Transverse colon (tissue), 4 donors: ENCODE results near the gene ANKRD53. TPM values are rescaled to one million over a fixed set of nuclear protein-coding genes. Genes with fewer than 3 reads are reported as not detected.

Experiments
- DNase-seq: peaks from one replicate; pipeline ENCODE4 v3.0.0-alpha.2; 2019
- H3K27ac ChIP-seq, 4 donors: fragments of 200-600 bp; sonication (generic); 2 replicates each; pipeline ENCODE4 v1.5.1; 2016 to 2018; ENCODE audit warnings: inconsistent platforms in 4 of 4
- H3K27me3 ChIP-seq: fragments of 200-600 bp; sonication (generic); 2 replicates; pipeline ENCODE4 v1.5.1; 2017; ENCODE audit warnings: inconsistent platforms
- H3K36me3 ChIP-seq, 4 donors: fragments of 200-600 bp; sonication (generic); 2 replicates each; pipeline ENCODE4 v1.5.1; 2017 to 2019; ENCODE audit warnings: inconsistent platforms in 4 of 4
- H3K4me1 ChIP-seq, 4 donors: fragments of 200-600 bp; sonication (generic); 2 replicates each; pipeline ENCODE4 v1.5.1; 2017 to 2020; ENCODE audit warnings: inconsistent platforms in 4 of 4
- H3K4me3 ChIP-seq, 4 donors: fragments of 200-600 bp; sonication (generic); 1 replicate in 1 of 4; 2 replicates in 3 of 4; pipeline versions ENCODE4 v1.5.1 to v1.6.1; 2017 to 2019; ENCODE audit warnings: inconsistent platforms in 4 of 4
- H3K9me3 ChIP-seq, 2 donors: fragments of 200-600 bp; sonication (generic); 2 replicates each; pipeline ENCODE4 v1.5.1; 2017 to 2019; ENCODE audit warnings: inconsistent platforms in 2 of 2
- EP300 ChIP-seq: sonication (generic); formaldehyde crosslinking; IDR thresholded peaks from one replicate; pipeline ENCODE4 v1.6.1; 2017; ENCODE audit warnings: antibody characterized with exemption, low read depth
- POLR2A ChIP-seq: fragments of 450-650 bp; IDR thresholded peaks from one replicate; pipeline ENCODE4 v1.6.1; 2016; ENCODE audit warnings: antibody characterized with exemption, mild to moderate bottlenecking, moderate library complexity
- POLR2AphosphoS5 ChIP-seq, 3 donors: sonication (generic); formaldehyde crosslinking; IDR thresholded peaks; one replicate each; pipeline ENCODE4 v1.6.1; 2016; ENCODE audit warnings: antibody characterized with exemption in 3 of 3
- WGBS, 2 donors: methylation state at CpG; one replicate each; pipeline ENCODE4 v1.1.5; 2018; ENCODE audit warnings: low coverage in 1 of 2; 5-methylcytosine and 5-hydroxymethylcytosine counted together
- in situ Hi-C, 4 donors: fragments of 200-750 bp; cut with MboI; loops; one replicate each; pipeline versions ENCODE4 v1.15.0 to v1.15.1; 2017; ENCODE audit warnings: low sequenced_read_pairs in 3 of 4, low pct_ligation_motif_present in 1 of 4, low pct_unique_long_range_greater_than_20kb in 1 of 4
- intact Hi-C: fragments of 100-400 bp; cut with DNase I; formaldehyde crosslinking; loops from one replicate; pipeline ENCODE4 v1.15.1; 2023; ENCODE audit warnings: low total_unique reads
- total RNA-seq, 4 donors: library from RNA; depleted of rRNA; stranded (reverse); fragments of >200 nt; gene quantifications; one replicate each; pipeline ENCODE4 v1.1.0, GENCODE V29; 2016
- TF ChIP-seq, protein P1 (sequence below), 5 experiments: fragments of 200-600 bp in 3 of 5; fragments of 450-650 bp in 2 of 5; sonication (generic) in 3 of 5; IDR thresholded peaks; 1 replicate in 2 of 5; 2 replicates in 3 of 5; pipeline ENCODE4 v1.5.1; 2016 to 2017; ENCODE audit warnings: antibody characterized with exemption in 5 of 5, inconsistent platforms in 3 of 5, mild to moderate bottlenecking in 2 of 5, moderate library complexity in 1 of 5

ANKRD53 gene
- total RNA-seq, 4 donors from 2014 or later = 0.96 to 1.7 TPM; not detected in 2

- Histone ChIP-seq H3K4me3 (no peak overlapping the region), H3K27me3 (peaks cover 41% of the 10 kb centered on the region), H3K4me1 (no peaks in the 10 kb centered on the region), H3K27ac (no peak overlapping the region), H3K36me3 (no peaks in the 10 kb centered on the region), H3K9me3 (no peaks in the 10 kb centered on the region)
- in situ Hi-C loops = no loop called here
- no peak for DNase-seq
- TF ChIP-seq, protein P1, sequence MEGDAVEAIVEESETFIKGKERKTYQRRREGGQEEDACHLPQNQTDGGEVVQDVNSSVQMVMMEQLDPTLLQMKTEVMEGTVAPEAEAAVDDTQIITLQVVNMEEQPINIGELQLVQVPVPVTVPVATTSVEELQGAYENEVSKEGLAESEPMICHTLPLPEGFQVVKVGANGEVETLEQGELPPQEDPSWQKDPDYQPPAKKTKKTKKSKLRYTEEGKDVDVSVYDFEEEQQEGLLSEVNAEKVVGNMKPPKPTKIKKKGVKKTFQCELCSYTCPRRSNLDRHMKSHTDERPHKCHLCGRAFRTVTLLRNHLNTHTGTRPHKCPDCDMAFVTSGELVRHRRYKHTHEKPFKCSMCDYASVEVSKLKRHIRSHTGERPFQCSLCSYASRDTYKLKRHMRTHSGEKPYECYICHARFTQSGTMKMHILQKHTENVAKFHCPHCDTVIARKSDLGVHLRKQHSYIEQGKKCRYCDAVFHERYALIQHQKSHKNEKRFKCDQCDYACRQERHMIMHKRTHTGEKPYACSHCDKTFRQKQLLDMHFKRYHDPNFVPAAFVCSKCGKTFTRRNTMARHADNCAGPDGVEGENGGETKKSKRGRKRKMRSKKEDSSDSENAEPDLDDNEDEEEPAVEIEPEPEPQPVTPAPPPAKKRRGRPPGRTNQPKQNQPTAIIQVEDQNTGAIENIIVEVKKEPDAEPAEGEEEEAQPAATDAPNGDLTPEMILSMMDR (IDR thresholded peaks at IDR 0.05) = no peak
- TF ChIP-seq POLR2AphosphoS5 (IDR thresholded peaks at IDR 0.05) (no peak), POLR2A (no peak), EP300 (no peak)
- intact Hi-C loops = no loop called here
- 78 to 80% methylated on average over 2 of the region's 2 CpGs for WGBS, 2 donors
Measured at GRCh38 chr2:70956141-70956540, 22.3 kb upstream of the ANKRD53 start.

- in situ Hi-C loops (no loop called here), intact Hi-C loops (no loop called here)
- Histone ChIP-seq H3K4me1 (no peaks in the 10 kb centered on the region), H3K36me3 (no peaks in the 10 kb centered on the region), H3K27me3 (peaks cover 33% of the 10 kb centered on the region), H3K27ac (no peak overlapping the region), H3K4me3 (no peak overlapping the region), H3K9me3 (no peaks in the 10 kb centered on the region)
- TF ChIP-seq EP300 (no peak), POLR2AphosphoS5 (IDR thresholded peaks at IDR 0.05) (no peak), POLR2A (no peak)
- TF ChIP-seq, protein P1 (IDR thresholded peaks at IDR 0.05) = no peak
- WGBS, 2 donors = 40% methylated on average over 6 of the region's 6 CpGs; no CpG with 5 or more reads in 1 of the 2 donors
- no peak for DNase-seq
Measured at GRCh38 chr2:70957798-70958197, 20.6 kb upstream of the ANKRD53 start.

- Histone ChIP-seq H3K27me3 (peaks cover 32% of the 10 kb centered on the region), H3K36me3 (no peaks in the 10 kb centered on the region), H3K27ac (no peak overlapping the region), H3K4me1 (no peaks in the 10 kb centered on the region), H3K9me3 (no peaks in the 10 kb centered on the region), H3K4me3 (no peak overlapping the region)
- 90% methylated on average over 6 of the region's 6 CpGs; no CpG with 5 or more reads in 1 of the 2 donors for WGBS, 2 donors
- TF ChIP-seq, protein P1 (IDR thresholded peaks at IDR 0.05) = no peak
- no peak for TF ChIP-seq POLR2A
- no peak for TF ChIP-seq POLR2AphosphoS5 (IDR thresholded peaks at IDR 0.05)
- no peak for TF ChIP-seq EP300
- in situ Hi-C loops = no loop called here
- DNase-seq = no peak
- intact Hi-C loops = no loop called here
Measured at GRCh38 chr2:70958759-70959158, 19.7 kb upstream of the ANKRD53 start.

GRCh38 chr2:70959271-70959761 lies 19.1 kb upstream of the ANKRD53 start:
- no peaks in the 10 kb centered on the region for H3K36me3 ChIP-seq
- intact Hi-C loops (no loop called here), in situ Hi-C loops (no loop called here)
- H3K4me1 ChIP-seq = no peaks in the 10 kb centered on the region
- no peak for TF ChIP-seq POLR2AphosphoS5 (IDR thresholded peaks at IDR 0.05)
- DNase-seq = no peak
- H3K9me3 ChIP-seq = no peaks in the 10 kb centered on the region
- WGBS, 2 donors = 90% methylated on average over 8 of the region's 9 CpGs; no CpG with 5 or more reads in 1 of the 2 donors
- no peak overlapping the region for H3K4me3 ChIP-seq
- peaks cover 32% of the 10 kb centered on the region for H3K27me3 ChIP-seq
- H3K27ac ChIP-seq = no peak overlapping the region
